ENCODE results near the gene PDAP1.

GRCh38 chr7:99429756-99430155 lies 21.4 kb upstream of the PDAP1 start:
- TF ChIP-seq, protein P1, sequence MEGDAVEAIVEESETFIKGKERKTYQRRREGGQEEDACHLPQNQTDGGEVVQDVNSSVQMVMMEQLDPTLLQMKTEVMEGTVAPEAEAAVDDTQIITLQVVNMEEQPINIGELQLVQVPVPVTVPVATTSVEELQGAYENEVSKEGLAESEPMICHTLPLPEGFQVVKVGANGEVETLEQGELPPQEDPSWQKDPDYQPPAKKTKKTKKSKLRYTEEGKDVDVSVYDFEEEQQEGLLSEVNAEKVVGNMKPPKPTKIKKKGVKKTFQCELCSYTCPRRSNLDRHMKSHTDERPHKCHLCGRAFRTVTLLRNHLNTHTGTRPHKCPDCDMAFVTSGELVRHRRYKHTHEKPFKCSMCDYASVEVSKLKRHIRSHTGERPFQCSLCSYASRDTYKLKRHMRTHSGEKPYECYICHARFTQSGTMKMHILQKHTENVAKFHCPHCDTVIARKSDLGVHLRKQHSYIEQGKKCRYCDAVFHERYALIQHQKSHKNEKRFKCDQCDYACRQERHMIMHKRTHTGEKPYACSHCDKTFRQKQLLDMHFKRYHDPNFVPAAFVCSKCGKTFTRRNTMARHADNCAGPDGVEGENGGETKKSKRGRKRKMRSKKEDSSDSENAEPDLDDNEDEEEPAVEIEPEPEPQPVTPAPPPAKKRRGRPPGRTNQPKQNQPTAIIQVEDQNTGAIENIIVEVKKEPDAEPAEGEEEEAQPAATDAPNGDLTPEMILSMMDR (IDR thresholded peaks at IDR 0.05; ENCODE audit: control extremely low read depth in 1 of 3, insufficient read depth in 1 of 3, low read depth in 1 of 3, low read length in 3 of 3) = no peak
- TF ChIP-seq POLR2A (IDR thresholded peaks at IDR 0.05; ENCODE audit: control extremely low read depth in 1 of 2, low read depth in 2 of 2, low read length in 2 of 2) = no peak
- TF ChIP-seq CHD2 (IDR thresholded peaks at IDR 0.05; ENCODE audit: low read length) = no peak
- no peak for TF ChIP-seq KDM1A (IDR thresholded peaks at IDR 0.05; ENCODE audit: borderline replicate concordance, low read length)
- no peak for TF ChIP-seq GTF2F1 (IDR thresholded peaks at IDR 0.05; ENCODE audit: borderline replicate concordance, low read depth, low read length)
